Inferior parietal cortex (tissue), 1 donor: ENCODE data around the gene HLA-G.
"Not testable (repeated sequence)": the region's sequence is repeated elsewhere in the genome, so short reads cannot be mapped to it uniquely, and the experiment has no call there.

ENCODE experiments used
- DNase-seq: peaks from one replicate; pipeline ENCODE4 v3.0.0-alpha.2; 2016; ENCODE audit errors: extremely low spot score

Gene HLA-G

GRCh38 chr6:29870104-29870503 is 42.5 kb downstream of the HLA-G start:
- no peak for DNase-seq

- no peak for DNase-seq
These were observed 45.2 kb downstream of the HLA-G start for GRCh38 chr6:29872791-29873190.

GRCh38 chr6:29875257-29875656 is 47.6 kb downstream of the HLA-G start:
- DNase-seq = no peak

- not testable (repeated sequence) for DNase-seq
These were observed 48.1 kb downstream of the HLA-G start for GRCh38 chr6:29875734-29876133.
